ENCODE data around the gene FAM83B. TPM values are rescaled to one million over a fixed set of nuclear protein-coding genes. Genes with fewer than 3 reads are reported as not detected.

The FAM83B gene
- total and polyA plus RNA-seq, 2 experiments from 2014 or later = not detected

- Histone ChIP-seq H3K9ac (no peak overlapping the region), H3K27me3 (replicated peaks; ENCODE audit: insufficient read depth) (no peaks in the 10 kb centered on the region), H3K4me1 (ENCODE audit: insufficient read depth) (no peaks in the 10 kb centered on the region), H3F3A (ENCODE audit: insufficient read depth) (no peaks in the 10 kb centered on the region), H2AFZ (no peak overlapping the region), H3K9me3 (ENCODE audit: low read depth) (no peaks in the 10 kb centered on the region), H3K27ac (no peak overlapping the region), H3K4me3 (no peak overlapping the region), H3K9me2 (ENCODE audit: insufficient read depth) (no peaks in the 10 kb centered on the region), H4K20me1 (ENCODE audit: insufficient read depth) (no peaks in the 10 kb centered on the region), H3K36me3 (ENCODE audit: low read depth) (no peaks in the 10 kb centered on the region), H3K79me2 (ENCODE audit: insufficient read depth) (no peaks in the 10 kb centered on the region), H3K4me2 (ENCODE audit: unreplicated experiment) (no peak overlapping the region)
- no peak for DNase-seq
- in situ Hi-C loops (cut with MboI) = no loop called here
- TF ChIP-seq EZH2phosphoT487 (IDR thresholded peaks at IDR 0.05; ENCODE audit: insufficient read depth, low read depth) (no peak), EZH2 (IDR thresholded peaks at IDR 0.05; ENCODE audit: insufficient read depth, poor library complexity, severe bottlenecking) (no peak)
These were observed 53.4 kb downstream of the FAM83B start for GRCh38 chr6:54899986-54900385.

GRCh38 chr6:54900666-54901065 lies 54.1 kb downstream of the FAM83B start:
- Histone ChIP-seq H3K4me2 (ENCODE audit: unreplicated experiment) (no peak overlapping the region), H3F3A (ENCODE audit: insufficient read depth) (no peaks in the 10 kb centered on the region), H3K79me2 (ENCODE audit: insufficient read depth) (no peaks in the 10 kb centered on the region), H2AFZ (no peak overlapping the region), H3K9ac (no peak overlapping the region), H3K9me3 (ENCODE audit: low read depth) (no peaks in the 10 kb centered on the region), H3K4me1 (ENCODE audit: insufficient read depth) (no peaks in the 10 kb centered on the region), H3K4me3 (no peak overlapping the region), H4K20me1 (ENCODE audit: insufficient read depth) (no peaks in the 10 kb centered on the region), H3K27me3 (replicated peaks; ENCODE audit: insufficient read depth) (no peaks in the 10 kb centered on the region), H3K9me2 (ENCODE audit: insufficient read depth) (no peaks in the 10 kb centered on the region), H3K27ac (no peak overlapping the region), H3K36me3 (ENCODE audit: low read depth) (no peaks in the 10 kb centered on the region)
- in situ Hi-C loops (cut with MboI) = no loop called here
- TF ChIP-seq EZH2 (IDR thresholded peaks at IDR 0.05; ENCODE audit: insufficient read depth, poor library complexity, severe bottlenecking) = no peak
- TF ChIP-seq EZH2phosphoT487 (IDR thresholded peaks at IDR 0.05; ENCODE audit: insufficient read depth, low read depth) = no peak
- no peak for DNase-seq
- 8 to 9% methylated on average over 2 of the region's 2 CpGs for WGBS, 2 experiments (ENCODE audit: low coverage in 1 of 2, low lambda C conversion rate in 2 of 2, missing lambda C conversion rate in 2 of 2)

GRCh38 chr6:54903884-54904283 lies 57.3 kb downstream of the FAM83B start:
- Histone ChIP-seq H3K4me2 (ENCODE audit: unreplicated experiment) (no peak overlapping the region), H3K79me2 (ENCODE audit: insufficient read depth) (no peaks in the 10 kb centered on the region)
- DNase-seq = no peak

GRCh38 chr6:54907355-54907754 lies 60.8 kb downstream of the FAM83B start:
- no peak overlapping the region for H3K4me3 ChIP-seq
- no peaks in the 10 kb centered on the region for H4K20me1 ChIP-seq (ENCODE audit: insufficient read depth)
- H3K9ac ChIP-seq = no peak overlapping the region
- no peaks in the 10 kb centered on the region for H3K4me1 ChIP-seq (ENCODE audit: insufficient read depth)
- no peak overlapping the region for H2AFZ ChIP-seq
- in situ Hi-C loops (cut with MboI) = no loop called here
- WGBS, 2 experiments (ENCODE audit: low coverage in 1 of 2, low lambda C conversion rate in 2 of 2, missing lambda C conversion rate in 2 of 2) = 29 to 34% methylated on average over 1 of the region's 1 CpG
- no peaks in the 10 kb centered on the region for H3K36me3 ChIP-seq (ENCODE audit: low read depth)
- no peak for TF ChIP-seq EZH2phosphoT487 (IDR thresholded peaks at IDR 0.05; ENCODE audit: insufficient read depth, low read depth)
- TF ChIP-seq EZH2 (IDR thresholded peaks at IDR 0.05; ENCODE audit: insufficient read depth, poor library complexity, severe bottlenecking) = no peak
- no peaks in the 10 kb centered on the region for H3K79me2 ChIP-seq (ENCODE audit: insufficient read depth)
- H3K4me2 ChIP-seq (ENCODE audit: unreplicated experiment) = no peak overlapping the region
- H3K9me2 ChIP-seq (ENCODE audit: insufficient read depth) = no peaks in the 10 kb centered on the region
- H3K27me3 ChIP-seq (replicated peaks; ENCODE audit: insufficient read depth) = no peaks in the 10 kb centered on the region
- no peak overlapping the region for H3K27ac ChIP-seq
- H3F3A ChIP-seq (ENCODE audit: insufficient read depth) = no peaks in the 10 kb centered on the region
- no peak for DNase-seq
- no peaks in the 10 kb centered on the region for H3K9me3 ChIP-seq (ENCODE audit: low read depth)

More at GRCh38 chr6:54903884-54904283, 57.3 kb downstream of the FAM83B start:
- no peak overlapping the region for H2AFZ ChIP-seq
- H3K27me3 ChIP-seq (replicated peaks; ENCODE audit: insufficient read depth) = no peaks in the 10 kb centered on the region
- no peaks in the 10 kb centered on the region for H3F3A ChIP-seq (ENCODE audit: insufficient read depth)
- H3K9me2 ChIP-seq (ENCODE audit: insufficient read depth) = no peaks in the 10 kb centered on the region
- H3K4me3 ChIP-seq = no peak overlapping the region
- no peaks in the 10 kb centered on the region for H3K36me3 ChIP-seq (ENCODE audit: low read depth)
- no peaks in the 10 kb centered on the region for H3K9me3 ChIP-seq (ENCODE audit: low read depth)
- H3K27ac ChIP-seq = no peak overlapping the region
- in situ Hi-C loops (cut with MboI) = no loop called here
- TF ChIP-seq EZH2phosphoT487 (IDR thresholded peaks at IDR 0.05; ENCODE audit: insufficient read depth, low read depth) (no peak), EZH2 (IDR thresholded peaks at IDR 0.05; ENCODE audit: insufficient read depth, poor library complexity, severe bottlenecking) (no peak)
- no peaks in the 10 kb centered on the region for H4K20me1 ChIP-seq (ENCODE audit: insufficient read depth)
- no peak overlapping the region for H3K9ac ChIP-seq
- no peaks in the 10 kb centered on the region for H3K4me1 ChIP-seq (ENCODE audit: insufficient read depth)

GRCh38 chr6:54909184-54909583 lies 62.6 kb downstream of the FAM83B start:
- H3K9me3 ChIP-seq (ENCODE audit: low read depth) = no peaks in the 10 kb centered on the region
- no peak overlapping the region for H3K27ac ChIP-seq
- in situ Hi-C loops (cut with MboI) = no loop called here
- H3K4me1 ChIP-seq (ENCODE audit: insufficient read depth) = no peaks in the 10 kb centered on the region
- TF ChIP-seq EZH2 (IDR thresholded peaks at IDR 0.05; ENCODE audit: insufficient read depth, poor library complexity, severe bottlenecking) = no peak
- no peak for TF ChIP-seq EZH2phosphoT487 (IDR thresholded peaks at IDR 0.05; ENCODE audit: insufficient read depth, low read depth)
- H3K9me2 ChIP-seq (ENCODE audit: insufficient read depth) = no peaks in the 10 kb centered on the region
- 66 to 71% methylated on average over 3 of the region's 3 CpGs for WGBS, 2 experiments (ENCODE audit: low coverage in 1 of 2, low lambda C conversion rate in 2 of 2, missing lambda C conversion rate in 2 of 2)
- H3K27me3 ChIP-seq (replicated peaks; ENCODE audit: insufficient read depth) = no peaks in the 10 kb centered on the region
- H2AFZ ChIP-seq = no peak overlapping the region
- H4K20me1 ChIP-seq (ENCODE audit: insufficient read depth) = no peaks in the 10 kb centered on the region
- no peaks in the 10 kb centered on the region for H3K79me2 ChIP-seq (ENCODE audit: insufficient read depth)
- no peaks in the 10 kb centered on the region for H3F3A ChIP-seq (ENCODE audit: insufficient read depth)
- no peak overlapping the region for H3K4me3 ChIP-seq
- H3K4me2 ChIP-seq (ENCODE audit: unreplicated experiment) = no peak overlapping the region
- H3K36me3 ChIP-seq (ENCODE audit: low read depth) = no peaks in the 10 kb centered on the region
- DNase-seq = no peak
- no peak overlapping the region for H3K9ac ChIP-seq
